Stimulated activated CD8-positive, alpha-beta memory T cell treated with anti-CD3 and anti-CD28 coated beads, Interleukin-15, amount 100 ng/mL, for 1 hour (primary cell): ENCODE results near the gene CRELD2.
"Not testable (repeated sequence)": the region's sequence is repeated elsewhere in the genome, so short reads cannot be mapped to it uniquely, and the experiment has no call there.

Experiments used
- DNase-seq: peaks from one replicate; pipeline ENCODE4 v3.0.0-alpha.2; 2020; ENCODE audit warnings: low read depth

CRELD2 gene

DNA sequence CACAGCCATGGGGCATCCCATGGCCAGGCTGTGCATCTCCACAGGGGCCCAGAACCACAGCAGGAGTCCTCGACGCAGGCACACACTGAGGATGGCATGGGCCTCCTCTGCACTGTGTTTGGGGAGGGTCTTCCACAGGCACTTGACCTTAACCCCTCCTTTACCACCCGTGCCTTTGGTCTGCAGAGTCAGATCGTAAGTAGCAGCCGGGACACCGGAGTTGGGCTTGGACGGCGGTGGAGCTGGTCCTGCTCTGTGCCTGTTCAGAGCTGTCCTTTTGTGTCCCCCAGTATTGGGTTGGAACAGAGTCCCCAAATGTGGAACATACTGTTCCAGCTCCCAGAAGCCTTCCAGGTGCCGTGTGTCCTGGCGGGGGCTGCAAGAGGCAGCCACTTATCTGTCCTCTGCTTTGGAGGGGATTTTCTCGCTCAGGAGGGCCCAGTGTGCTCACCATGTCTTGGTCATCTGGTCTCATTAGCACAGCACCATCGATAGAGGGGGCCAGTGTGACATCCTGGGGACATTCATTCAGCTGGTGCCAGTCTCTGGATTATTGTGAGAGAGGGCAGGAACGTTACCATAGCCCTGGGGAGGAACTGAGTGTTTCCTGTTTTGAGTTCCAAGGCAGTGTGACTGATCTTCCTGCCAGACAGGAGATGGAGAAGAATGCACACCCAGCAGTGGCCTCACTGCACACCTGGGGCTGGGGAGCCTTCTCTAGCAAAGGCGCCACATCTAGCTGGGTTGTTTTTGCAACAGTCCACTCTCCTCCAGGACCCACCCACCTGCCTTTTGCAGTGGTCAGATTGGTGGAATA, 12.4 kb downstream of the CRELD2 start:
- DNase-seq = no peak

- no peak for DNase-seq
Observed at GRCh38 chr22:49933236-49934159, 15.1 kb downstream of the CRELD2 start.

GRCh38 chr22:49934160-49934890, 15.9 kb downstream of the CRELD2 start:
- DNase-seq = no peak

DNA sequence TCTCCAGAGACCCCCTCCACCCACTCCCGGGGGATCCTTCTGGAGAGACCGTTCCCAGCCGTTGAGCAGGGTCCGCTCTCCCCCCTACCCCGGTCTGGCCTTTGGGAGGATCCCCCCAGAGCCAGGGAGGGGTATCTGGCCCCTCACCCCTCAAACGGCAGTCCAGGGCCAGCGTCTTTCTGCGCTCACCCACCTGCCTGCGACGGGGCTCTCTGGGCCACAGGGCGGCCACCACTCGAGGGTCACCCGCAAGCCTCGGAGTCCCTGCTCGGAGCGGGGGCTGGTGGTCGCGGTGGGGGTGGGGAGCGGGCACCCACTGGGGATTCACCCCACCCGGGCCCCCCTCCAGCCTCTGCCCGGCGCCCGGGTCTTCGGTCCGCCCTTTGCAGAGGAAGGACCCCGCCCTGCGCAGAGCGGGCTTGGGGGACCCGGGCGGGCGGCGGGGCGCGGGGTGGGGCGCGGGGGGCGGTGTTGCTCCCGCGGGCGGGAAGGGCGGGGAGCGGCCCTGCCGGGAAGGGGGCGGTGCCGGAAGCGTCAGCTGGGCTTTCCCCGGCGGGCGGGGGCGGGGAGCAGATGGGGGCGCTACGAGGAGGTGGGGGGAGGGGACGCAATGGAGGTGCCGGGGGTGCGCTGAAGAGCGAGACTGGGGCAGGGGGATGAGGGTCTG, 16.6 kb downstream of the CRELD2 start:
- peak; percentile 73 for DNase-seq

DNA sequence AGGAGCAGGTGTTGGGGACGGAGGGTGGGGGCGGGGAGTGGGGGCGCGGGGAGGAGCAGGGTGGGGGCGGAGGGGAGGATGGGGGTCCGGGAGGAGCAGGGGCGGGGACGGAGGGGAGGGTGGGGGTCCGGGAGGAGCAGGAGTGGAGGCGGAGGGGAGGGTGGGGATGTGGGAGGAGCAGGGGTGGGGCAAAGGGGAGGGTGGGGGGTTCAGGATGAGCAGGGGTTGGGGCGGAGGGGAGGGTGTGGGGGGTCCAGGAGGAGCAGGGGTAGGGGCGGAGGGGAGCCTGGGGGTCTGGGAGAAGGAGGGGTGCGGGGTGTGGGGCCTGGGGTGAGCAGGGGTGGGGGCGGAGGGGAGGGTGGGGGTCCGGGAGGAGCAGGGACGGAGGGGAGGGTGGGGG, 17.1 kb downstream of the CRELD2 start:
- DNase-seq = no peak

DNA sequence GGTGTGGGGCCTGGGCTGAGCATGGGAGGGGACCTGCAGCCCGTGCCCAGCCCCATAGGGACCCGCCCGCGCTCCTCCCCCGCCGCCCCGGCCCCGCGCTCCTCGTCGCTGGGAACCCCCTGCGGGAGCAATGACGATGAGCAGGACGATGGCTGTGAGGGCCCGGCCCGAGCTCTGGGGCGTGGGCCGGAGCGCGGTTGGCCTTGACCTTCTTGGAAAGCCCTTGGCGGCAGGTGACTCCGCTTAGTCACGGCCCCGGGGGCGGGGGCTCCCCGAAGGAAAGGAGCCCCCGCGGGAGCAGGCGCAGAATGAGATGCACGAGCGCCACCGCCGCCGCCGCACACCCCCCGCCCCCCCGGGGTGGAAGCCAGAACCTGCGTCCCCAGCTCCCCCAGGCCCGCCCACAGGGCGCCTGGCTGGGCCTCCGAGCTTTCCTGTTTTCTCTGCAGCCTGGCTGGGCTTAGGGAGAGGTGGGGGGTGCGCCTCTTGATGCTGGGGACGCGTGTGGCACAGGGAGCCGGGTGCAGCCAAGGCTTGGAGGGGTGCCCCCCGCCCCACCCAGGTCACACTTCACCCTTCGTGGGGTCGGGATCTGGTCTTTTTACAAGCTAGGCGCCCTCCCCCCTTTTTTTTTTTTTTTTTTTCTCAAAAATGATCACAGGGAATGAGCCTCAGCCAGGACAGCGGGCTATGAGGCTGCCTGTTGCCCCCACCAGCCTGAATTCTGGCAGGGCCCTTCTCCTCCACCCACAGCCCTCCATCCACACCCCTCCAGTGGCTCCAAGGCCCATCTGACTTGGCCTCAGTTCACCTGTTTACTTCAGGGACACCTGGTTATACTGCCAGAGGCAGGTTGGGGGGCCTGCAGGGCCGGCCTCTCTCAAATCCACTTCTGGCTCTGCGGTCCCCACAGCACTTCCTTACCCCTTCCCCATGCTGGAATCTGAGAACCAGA, 17.9 kb downstream of the CRELD2 start:
- peak; percentile 76 for DNase-seq

DNA sequence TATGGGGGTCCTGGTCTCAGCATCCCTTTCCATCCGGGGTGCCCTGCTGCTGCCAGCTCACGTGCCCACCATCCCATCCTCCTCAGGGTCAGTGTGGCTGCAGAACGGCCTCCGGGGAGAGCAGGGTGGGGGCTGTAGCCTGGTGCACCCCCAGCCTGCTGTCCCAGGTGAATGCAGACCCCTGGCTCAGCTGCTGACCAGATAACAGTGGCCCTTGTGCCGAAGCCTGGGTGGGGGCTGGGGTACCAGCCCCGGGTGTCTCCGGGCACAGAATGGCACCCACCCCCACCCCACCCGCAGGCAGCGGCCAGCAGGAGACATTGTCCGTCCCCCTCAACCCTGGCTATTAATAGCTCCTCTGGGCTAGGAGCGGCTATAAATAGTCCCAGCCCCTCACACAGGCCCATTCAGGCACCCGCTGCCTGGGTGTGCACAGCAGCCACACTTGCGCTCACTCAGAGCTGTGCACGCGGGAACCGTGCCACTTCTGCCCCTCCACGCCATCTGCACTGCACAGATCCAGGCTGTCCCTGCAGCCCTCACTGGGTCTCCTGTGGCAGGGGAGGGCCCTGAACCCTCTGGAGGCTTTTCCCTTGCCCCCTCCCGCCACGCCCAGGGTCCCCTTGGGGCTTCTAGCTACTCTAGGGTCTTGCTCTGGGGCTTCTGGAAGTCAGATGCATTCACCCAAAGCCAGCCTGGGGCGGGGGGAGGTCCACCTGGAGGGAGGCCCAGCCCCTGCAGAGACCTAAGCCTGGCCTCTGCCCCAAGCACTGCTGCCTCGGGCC, 18.7 kb downstream of the CRELD2 start:
- no peak for DNase-seq

DNA sequence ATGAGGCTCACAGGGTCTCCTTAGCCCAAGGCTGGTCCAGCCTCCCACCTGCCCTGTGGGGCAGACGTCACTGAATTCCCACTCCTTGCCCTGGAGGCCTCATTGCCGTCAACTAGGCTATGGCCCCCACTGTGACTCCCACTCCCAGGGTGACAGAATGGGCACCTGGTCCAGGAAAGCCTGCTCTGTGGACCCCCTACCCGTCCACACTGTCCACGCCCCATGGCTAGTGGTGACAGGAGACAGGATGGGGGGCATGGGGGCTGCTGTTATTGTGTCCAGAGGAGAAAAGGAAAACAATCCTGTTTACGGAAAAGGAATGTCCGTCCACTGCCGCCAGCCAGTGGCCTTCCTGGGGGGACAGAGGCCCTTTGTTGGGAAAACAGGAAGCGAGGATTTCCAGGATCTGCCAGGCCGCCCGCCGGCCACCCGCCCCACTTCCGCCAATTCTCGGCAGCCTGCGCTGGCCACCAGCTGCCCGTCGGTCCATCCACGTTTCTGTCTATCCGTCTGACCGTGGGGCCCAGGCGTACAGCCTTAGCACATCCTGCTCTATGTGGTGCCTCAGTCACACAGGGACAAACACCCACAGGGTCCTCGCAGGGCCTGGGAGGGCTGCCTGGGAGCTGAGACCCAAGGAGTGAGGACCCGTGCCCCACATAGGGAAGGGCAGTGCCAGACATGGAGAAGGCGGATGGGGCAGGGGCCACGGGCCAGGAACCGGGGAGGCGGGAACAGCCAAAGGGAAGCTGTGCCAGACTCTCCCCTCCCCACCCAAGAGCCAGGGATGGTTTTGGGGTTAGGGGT, 19.5 kb downstream of the CRELD2 start:
- no peak for DNase-seq

DNA sequence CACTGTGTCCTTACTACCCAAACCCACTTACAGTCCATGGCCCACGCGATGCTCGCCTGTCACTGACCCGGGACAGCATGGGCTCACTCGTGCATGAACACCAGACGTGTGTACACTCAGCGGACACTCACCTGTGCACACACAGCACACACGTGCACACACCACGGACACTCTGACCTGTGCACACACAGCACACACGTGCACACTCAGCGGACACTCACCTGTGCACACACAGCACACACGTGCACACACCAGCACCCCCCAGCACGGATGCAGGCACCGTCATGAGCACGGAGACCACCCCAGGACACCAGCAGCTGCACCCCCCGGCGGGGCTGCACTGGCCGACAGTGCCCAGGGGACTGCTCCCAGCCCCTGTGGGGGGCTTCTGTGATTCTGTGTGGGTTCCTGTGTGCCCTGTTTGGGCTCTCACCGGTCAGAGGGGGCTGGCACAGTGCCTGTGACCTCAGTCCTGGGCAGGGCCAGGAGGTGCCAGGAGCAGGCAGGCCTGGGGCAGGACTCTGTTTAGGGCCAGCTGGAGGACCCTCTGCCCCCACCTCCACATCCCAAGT, 20.2 kb downstream of the CRELD2 start:
- no peak for DNase-seq

DNA sequence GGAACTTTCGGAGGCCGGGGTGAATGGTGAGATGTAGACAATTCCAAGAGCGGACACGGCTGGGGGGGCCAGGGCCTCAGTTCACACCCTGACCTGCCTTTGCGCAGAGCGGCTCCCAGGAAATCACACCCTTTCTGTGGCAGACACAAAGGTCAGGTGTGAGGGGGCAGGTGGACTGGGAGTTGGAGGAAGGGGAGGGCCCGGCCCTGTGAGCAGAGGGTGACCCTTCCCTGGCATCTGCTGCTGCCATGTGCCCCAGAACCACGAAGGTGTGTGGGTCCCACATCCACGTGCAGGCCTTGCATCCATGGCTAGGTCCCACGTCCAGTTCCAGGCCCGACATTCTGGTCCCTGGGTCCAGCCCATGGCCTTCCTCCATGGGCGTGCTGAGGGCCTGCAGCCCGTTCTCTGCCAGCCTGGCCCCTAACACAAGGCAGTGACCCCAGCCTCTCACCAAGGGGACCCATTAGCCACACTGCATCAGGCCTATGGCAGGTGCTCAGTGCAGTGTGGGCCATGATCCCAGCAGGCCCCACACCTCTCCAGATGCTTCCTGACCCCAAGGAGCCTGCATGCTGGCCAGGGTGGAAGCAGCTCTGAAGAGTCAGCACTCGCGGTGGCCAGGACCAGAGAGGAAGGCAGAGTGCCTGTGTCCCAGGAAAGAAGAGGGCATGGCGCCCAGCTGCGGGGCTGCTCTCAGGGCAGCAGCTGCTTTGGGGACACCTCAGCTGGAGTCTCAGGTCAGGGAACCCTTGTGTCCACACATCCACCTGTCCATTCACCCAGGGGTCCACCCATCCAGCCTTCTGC, 23.3 kb downstream of the CRELD2 start:
- DNase-seq = no peak

DNA sequence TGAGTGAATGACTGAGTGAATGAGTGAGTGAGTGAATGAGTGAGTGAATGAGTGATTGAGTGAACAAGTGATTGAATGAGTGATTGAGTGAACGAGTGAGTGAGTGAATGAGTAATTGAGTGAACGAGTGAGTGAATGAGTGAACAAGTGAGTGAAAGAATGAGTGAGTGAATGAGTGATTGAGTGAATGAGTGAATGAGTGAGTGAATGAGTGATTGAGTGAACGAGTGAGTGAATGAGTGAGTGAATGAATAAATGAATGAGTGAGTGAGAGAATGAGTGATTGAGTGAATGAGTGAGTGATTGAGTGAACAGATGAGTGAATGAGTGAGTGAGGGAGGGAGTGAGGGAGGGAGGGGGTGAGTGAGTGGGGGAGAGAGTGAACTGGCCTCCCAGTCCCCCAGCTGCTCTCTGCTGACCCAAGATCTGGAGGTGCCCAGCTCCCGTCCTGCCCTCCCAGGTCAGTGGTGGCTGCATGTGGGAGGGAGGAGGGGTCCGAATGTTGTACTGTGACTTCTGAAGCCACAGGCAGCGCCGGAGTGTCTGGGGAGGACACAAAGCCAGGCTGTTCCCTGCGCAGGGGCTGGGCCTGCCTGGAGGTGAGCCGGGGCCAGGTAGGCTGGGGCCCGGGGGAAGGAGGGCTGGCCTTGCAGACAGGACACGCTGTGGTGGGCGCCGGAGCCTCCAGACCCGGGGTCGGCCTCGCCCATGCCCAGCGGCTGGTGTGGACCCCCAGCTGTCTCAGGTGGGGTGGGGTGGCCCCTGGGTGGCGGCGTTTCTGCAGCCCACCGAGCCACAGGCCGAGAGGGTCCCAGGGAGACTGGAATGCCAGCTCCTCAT, 24.4 kb downstream of the CRELD2 start:
- no peak for DNase-seq

DNA sequence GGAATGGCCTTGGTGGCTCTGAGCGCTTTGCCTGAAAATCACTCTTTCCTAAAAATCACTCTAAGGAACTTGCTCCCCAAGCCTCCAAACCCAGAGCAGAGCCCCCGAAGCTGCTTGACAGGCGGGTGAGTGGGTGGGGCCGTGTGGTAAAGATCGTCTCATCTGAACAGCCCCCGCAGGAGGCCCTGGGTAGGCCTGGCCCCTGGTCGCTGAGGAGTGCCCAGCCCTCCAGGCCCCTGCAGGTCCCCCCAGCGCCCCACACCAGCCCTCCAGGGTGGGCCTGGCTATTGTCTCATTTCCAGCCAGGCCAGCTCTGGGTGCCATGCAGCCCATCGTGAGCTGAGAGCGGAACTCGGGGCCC, 25.0 kb downstream of the CRELD2 start:
- no peak for DNase-seq

DNA sequence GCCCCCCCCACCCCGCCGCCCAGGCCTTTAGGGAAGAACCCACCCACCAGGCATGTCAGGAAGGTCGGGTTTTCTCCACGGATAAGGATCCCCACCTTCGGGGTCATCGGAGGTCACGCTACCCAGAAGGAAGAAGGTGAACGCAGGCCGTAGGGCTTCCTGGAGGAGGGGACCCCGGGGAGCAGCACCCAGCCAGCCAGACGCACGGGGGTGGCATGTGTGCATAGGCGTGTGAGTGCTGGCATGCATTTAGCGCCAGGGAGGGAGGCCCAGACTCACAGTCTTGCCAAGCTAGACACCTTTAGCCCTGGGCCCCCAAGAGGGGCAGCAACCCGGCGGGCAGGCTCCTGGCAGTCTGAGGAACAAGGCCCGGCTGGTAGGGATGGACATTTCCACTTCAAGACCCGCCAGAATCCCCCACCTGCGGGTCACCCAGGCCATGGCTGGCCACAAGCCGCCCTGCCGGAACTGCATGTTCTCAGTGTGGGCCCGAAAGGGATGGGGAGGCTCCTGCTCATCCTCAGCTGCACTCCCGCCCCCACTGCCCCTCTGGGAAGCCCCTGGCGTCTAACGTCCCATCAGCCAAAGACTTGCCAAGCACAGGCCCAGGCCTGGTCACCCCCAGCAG, 25.5 kb downstream of the CRELD2 start:
- DNase-seq = no peak

GRCh38 chr22:49944399-49944891, 26.0 kb downstream of the CRELD2 start:
- no peak for DNase-seq

- DNase-seq = not testable (repeated sequence)
Observed at GRCh38 chr22:49945042-49945794, 26.8 kb downstream of the CRELD2 start.
